ENCODE measurements around the gene TMEM266. TPM values are rescaled to one million over a fixed set of nuclear protein-coding genes. Genes with fewer than 3 reads are reported as not detected.

The TMEM266 gene
- total RNA-seq, 2 donors from 2014 or later = 0.20 TPM; not detected in 1

GRCh38 chr15:76062286-76062685, 2.5 kb downstream of the TMEM266 start:
- Histone ChIP-seq H3K9me3 (no peaks in the 10 kb centered on the region), H3K27me3 (no peaks in the 10 kb centered on the region)
- TF ChIP-seq CTCF (IDR thresholded peaks at IDR 0.05) = no peak

GRCh38 chr15:76064375-76064774, 4.6 kb downstream of the TMEM266 start:
- H3K4me3 ChIP-seq = no peak overlapping the region
- H3K9me3 ChIP-seq = no peaks in the 10 kb centered on the region
- peaks cover 0 to 7% of the 10 kb centered on the region in 2 donors for H3K4me1 ChIP-seq
- no peak for TF ChIP-seq CTCF (IDR thresholded peaks at IDR 0.05)
- H3K27me3 ChIP-seq = no peaks in the 10 kb centered on the region
- no peaks in the 10 kb centered on the region for H3K36me3 ChIP-seq
- DNase-seq (ENCODE audit: low spot score) = no peak
- H3K27ac ChIP-seq = no peak overlapping the region

More at GRCh38 chr15:76062286-76062685, 2.5 kb downstream of the TMEM266 start:
- no peak for DNase-seq (ENCODE audit: low spot score)
- Histone ChIP-seq H3K4me3 (no peak overlapping the region), H3K27ac (no peak overlapping the region), H3K4me1 (peaks cover 0 to 16% of the 10 kb centered on the region in 2 donors), H3K36me3 (no peaks in the 10 kb centered on the region)

- H3K9me3 ChIP-seq = no peaks in the 10 kb centered on the region
- no peak overlapping the region for H3K27ac ChIP-seq
- TF ChIP-seq CTCF (IDR thresholded peaks at IDR 0.05) = no peak
- no peak for DNase-seq (ENCODE audit: low spot score)
- H3K4me1 ChIP-seq = peaks cover 0 to 3% of the 10 kb centered on the region in 2 donors
- no peak overlapping the region for H3K4me3 ChIP-seq
- no peaks in the 10 kb centered on the region for H3K36me3 ChIP-seq
- H3K27me3 ChIP-seq = no peaks in the 10 kb centered on the region
These were observed 5.5 kb downstream of the TMEM266 start for GRCh38 chr15:76065245-76065644.

GRCh38 chr15:76065793-76066192, 6.0 kb downstream of the TMEM266 start:
- Histone ChIP-seq H3K36me3 (no peaks in the 10 kb centered on the region), H3K27ac (no peak overlapping the region), H3K27me3 (no peaks in the 10 kb centered on the region), H3K9me3 (no peaks in the 10 kb centered on the region), H3K4me1 (no peaks in the 10 kb centered on the region), H3K4me3 (no peak overlapping the region)
- no peak for TF ChIP-seq CTCF (IDR thresholded peaks at IDR 0.05)
- DNase-seq (ENCODE audit: low spot score) = no peak

- DNase-seq (ENCODE audit: low spot score) = no peak
- no peaks in the 10 kb centered on the region for H3K27me3 ChIP-seq
- H3K4me1 ChIP-seq = no peaks in the 10 kb centered on the region
- no peak for TF ChIP-seq CTCF (IDR thresholded peaks at IDR 0.05)
- H3K27ac ChIP-seq = no peak overlapping the region
- H3K4me3 ChIP-seq = no peak overlapping the region
- H3K36me3 ChIP-seq = no peaks in the 10 kb centered on the region
- H3K9me3 ChIP-seq = no peaks in the 10 kb centered on the region
These were observed 10.4 kb downstream of the TMEM266 start for GRCh38 chr15:76070192-76070591.

- no peaks in the 10 kb centered on the region for H3K4me1 ChIP-seq
- no peaks in the 10 kb centered on the region for H3K9me3 ChIP-seq
- no peak overlapping the region for H3K4me3 ChIP-seq
- H3K27me3 ChIP-seq = no peaks in the 10 kb centered on the region
- no peak overlapping the region for H3K27ac ChIP-seq
- no peaks in the 10 kb centered on the region for H3K36me3 ChIP-seq
- no peak for DNase-seq (ENCODE audit: low spot score)
- no peak for TF ChIP-seq CTCF (IDR thresholded peaks at IDR 0.05)
These were observed 11.3 kb downstream of the TMEM266 start for GRCh38 chr15:76070921-76071635.

Data from right atrium auricular region (tissue), 2 donors.